OCI-LY1 (cell line): Measurements from ENCODE around the gene SLC2A1.

Experiments used
- H2AFZ ChIP-seq: fragments of 200-600 bp; sonication (generic), shearing (Covaris generic); 2 replicates; pipeline ENCODE4 v1.6.0; 2014; ENCODE audit warnings: antibody characterized with exemption, mild to moderate bottlenecking, low read length
- H3F3A ChIP-seq: fragments of 200-600 bp; sonication (generic), shearing (Covaris generic); 2 replicates; pipeline ENCODE4 v1.6.0; 2014; ENCODE audit warnings: mild to moderate bottlenecking, antibody characterized with exemption, low read length, moderate library complexity; ENCODE audit not compliant: insufficient read depth
- H3K27ac ChIP-seq: fragments of 200-600 bp; sonication (generic); 2 replicates; pipeline ENCODE4 v1.5.1; 2014; ENCODE audit warnings: low read length, mixed run types, mild to moderate bottlenecking, low read depth; ENCODE audit not compliant: poor library complexity, severe bottlenecking
- H3K27me3 ChIP-seq: fragments of 200-600 bp; sonication (generic); 2 replicates; pipeline ENCODE4 v1.6.0; 2014; ENCODE audit warnings: antibody characterized with exemption, mild to moderate bottlenecking, low read length, moderate library complexity; ENCODE audit not compliant: insufficient read depth
- H3K36me3 ChIP-seq: fragments of 200-600 bp; sonication (generic); 2 replicates; pipeline ENCODE4 v1.6.1; 2014; ENCODE audit warnings: mild to moderate bottlenecking, antibody characterized with exemption, low read length, moderate library complexity, mixed read lengths; ENCODE audit not compliant: insufficient read depth
- H3K4me1 ChIP-seq: fragments of 200-600 bp; sonication (generic); 2 replicates; pipeline ENCODE4 v1.5.1; 2014; ENCODE audit warnings: mild to moderate bottlenecking, low read length, moderate library complexity; ENCODE audit not compliant: insufficient read depth, severe bottlenecking
- H3K4me2 ChIP-seq: fragments of 200-600 bp; sonication (generic), shearing (Covaris generic); 2 replicates; pipeline ENCODE4 v1.6.1; 2014; ENCODE audit warnings: low read length
- H3K4me3 ChIP-seq: fragments of 200-600 bp; sonication (generic); 2 replicates; pipeline ENCODE4 v1.5.1; 2014; ENCODE audit warnings: low read length, low read depth, mild to moderate bottlenecking, mixed read lengths; ENCODE audit not compliant: poor library complexity, severe bottlenecking
- H3K79me2 ChIP-seq: fragments of 200-600 bp; shearing (Covaris generic); 2 replicates; pipeline ENCODE4 v1.6.1; 2016; ENCODE audit warnings: mixed run types, low read length, mixed read lengths; ENCODE audit not compliant: insufficient read depth
- H3K9ac ChIP-seq: fragments of 200-600 bp; sonication (generic), shearing (Covaris generic); 2 replicates; pipeline ENCODE4 v1.6.1; 2014; ENCODE audit warnings: mild to moderate bottlenecking, low read length, mixed read lengths
- H3K9me2 ChIP-seq: fragments of 200-600 bp; sonication (generic), shearing (Covaris generic); 2 replicates; pipeline ENCODE4 v1.6.1; 2014; ENCODE audit warnings: low read depth, mild to moderate bottlenecking, low read length, mixed read lengths
- H3K9me3 ChIP-seq: fragments of 200-600 bp; shearing (Covaris generic); 2 replicates; pipeline ENCODE4 v1.6.1; 2014; ENCODE audit warnings: low read length, mixed read lengths
- H4K20me1 ChIP-seq: fragments of 200-600 bp; sonication (generic), shearing (Covaris generic); 2 replicates; pipeline ENCODE4 v1.6.0; 2016; ENCODE audit warnings: mild to moderate bottlenecking, low read length; ENCODE audit not compliant: insufficient read depth
- EZH2 ChIP-seq: fragments of 200-600 bp; sonication (generic), shearing (Covaris generic); IDR thresholded peaks from 2 replicates; pipeline ENCODE4 v1.8.0; 2017; ENCODE audit warnings: borderline replicate concordance, mixed run types, mild to moderate bottlenecking, antibody characterized with exemption, low read length, moderate library complexity, mixed read lengths
- TF ChIP-seq, protein P1 (sequence below): fragments of 200-600 bp; sonication (generic), shearing (Covaris generic); IDR thresholded peaks from 2 replicates; pipeline ENCODE4 v1.5.1; 2017; ENCODE audit warnings: mild to moderate bottlenecking, antibody characterized with exemption, low read length, moderate library complexity, mixed read lengths

Gene SLC2A1

GRCh38 chr1:42983253-42983652 lies 24.6 kb upstream of the SLC2A1 start:
- H3K36me3 ChIP-seq = no peaks in the 10 kb centered on the region
- peaks cover 7% of the 10 kb centered on the region for H3K4me1 ChIP-seq
- H3F3A ChIP-seq = no peaks in the 10 kb centered on the region

GRCh38 chr1:42982641-42983040 lies 24.0 kb upstream of the SLC2A1 start:
- no peak overlapping the region for H3K27ac ChIP-seq
- no peak overlapping the region for H3K4me3 ChIP-seq
- no peak overlapping the region for H2AFZ ChIP-seq
- H3K9me3 ChIP-seq = no peaks in the 10 kb centered on the region
- no peaks in the 10 kb centered on the region for H3F3A ChIP-seq
- no peaks in the 10 kb centered on the region; the same call in 1 of the 2 replicates for H3K36me3 ChIP-seq
- no peak overlapping the region for H3K9ac ChIP-seq
- no peaks in the 10 kb centered on the region for H4K20me1 ChIP-seq
- no peak overlapping the region for H3K4me2 ChIP-seq
- peaks cover 7% of the 10 kb centered on the region for H3K4me1 ChIP-seq
- no peaks in the 10 kb centered on the region for H3K27me3 ChIP-seq
- H3K9me2 ChIP-seq = no peaks in the 10 kb centered on the region
- no peaks in the 10 kb centered on the region for H3K79me2 ChIP-seq
- TF ChIP-seq EZH2 = no peak
- TF ChIP-seq, protein P1, sequence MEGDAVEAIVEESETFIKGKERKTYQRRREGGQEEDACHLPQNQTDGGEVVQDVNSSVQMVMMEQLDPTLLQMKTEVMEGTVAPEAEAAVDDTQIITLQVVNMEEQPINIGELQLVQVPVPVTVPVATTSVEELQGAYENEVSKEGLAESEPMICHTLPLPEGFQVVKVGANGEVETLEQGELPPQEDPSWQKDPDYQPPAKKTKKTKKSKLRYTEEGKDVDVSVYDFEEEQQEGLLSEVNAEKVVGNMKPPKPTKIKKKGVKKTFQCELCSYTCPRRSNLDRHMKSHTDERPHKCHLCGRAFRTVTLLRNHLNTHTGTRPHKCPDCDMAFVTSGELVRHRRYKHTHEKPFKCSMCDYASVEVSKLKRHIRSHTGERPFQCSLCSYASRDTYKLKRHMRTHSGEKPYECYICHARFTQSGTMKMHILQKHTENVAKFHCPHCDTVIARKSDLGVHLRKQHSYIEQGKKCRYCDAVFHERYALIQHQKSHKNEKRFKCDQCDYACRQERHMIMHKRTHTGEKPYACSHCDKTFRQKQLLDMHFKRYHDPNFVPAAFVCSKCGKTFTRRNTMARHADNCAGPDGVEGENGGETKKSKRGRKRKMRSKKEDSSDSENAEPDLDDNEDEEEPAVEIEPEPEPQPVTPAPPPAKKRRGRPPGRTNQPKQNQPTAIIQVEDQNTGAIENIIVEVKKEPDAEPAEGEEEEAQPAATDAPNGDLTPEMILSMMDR = no peak

More at GRCh38 chr1:42983253-42983652, 24.6 kb upstream of the SLC2A1 start:
- H3K4me2 ChIP-seq = no peak overlapping the region
- no peaks in the 10 kb centered on the region for H3K27me3 ChIP-seq
- no peaks in the 10 kb centered on the region for H3K9me2 ChIP-seq
- no peak overlapping the region for H3K4me3 ChIP-seq
- TF ChIP-seq, protein P1 = no peak
- no peaks in the 10 kb centered on the region for H3K79me2 ChIP-seq
- H3K9me3 ChIP-seq = no peaks in the 10 kb centered on the region
- H3K27ac ChIP-seq = no peak overlapping the region
- no peaks in the 10 kb centered on the region for H4K20me1 ChIP-seq
- H3K9ac ChIP-seq = no peak overlapping the region
- no peak overlapping the region for H2AFZ ChIP-seq

DNA sequence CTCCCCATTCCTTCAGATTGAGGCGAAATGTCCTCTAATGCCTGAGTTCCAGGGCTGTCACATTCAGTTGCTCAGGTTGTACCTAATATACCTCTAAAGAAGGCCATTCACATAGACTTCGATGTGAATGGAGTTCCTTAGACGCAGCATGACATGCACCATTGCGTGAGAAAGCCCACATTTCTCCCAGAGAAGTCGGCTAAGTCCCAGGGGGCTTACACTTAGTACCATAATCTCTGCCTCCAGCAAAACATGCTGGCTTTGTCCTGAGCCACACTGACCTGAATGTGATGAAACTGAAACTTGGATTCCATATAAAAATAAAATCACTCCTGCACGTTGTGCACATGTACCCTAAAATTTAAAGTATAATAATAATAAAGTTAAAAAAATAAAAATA lies 23.2 kb upstream of the SLC2A1 start:
- no peaks in the 10 kb centered on the region for H3K27me3 ChIP-seq
- H3K79me2 ChIP-seq = no peaks in the 10 kb centered on the region
- no peak overlapping the region for H3K9ac ChIP-seq
- H3K4me2 ChIP-seq = no peak overlapping the region
- H2AFZ ChIP-seq = no peak overlapping the region
- no peaks in the 10 kb centered on the region; the same call in 1 of the 2 replicates for H3K36me3 ChIP-seq
- H3K9me2 ChIP-seq = no peaks in the 10 kb centered on the region
- TF ChIP-seq, protein P1 = no peak
- TF ChIP-seq EZH2 = no peak
- H3K4me1 ChIP-seq = peaks cover 7% of the 10 kb centered on the region
- H3K4me3 ChIP-seq = no peak overlapping the region
- H3F3A ChIP-seq = no peaks in the 10 kb centered on the region
- no peaks in the 10 kb centered on the region for H3K9me3 ChIP-seq
- H3K27ac ChIP-seq = no peak overlapping the region
- H4K20me1 ChIP-seq = no peaks in the 10 kb centered on the region
